Activated CD4-positive, alpha-beta T cell treated with anti-CD3 and anti-CD28 coated beads for 1 hour (primary cell): ENCODE results near the gene GRAMD4.

Source experiments
- DNase-seq: peaks from one replicate; pipeline ENCODE4 v3.0.0-alpha.2; 2020

The GRAMD4 gene

GRCh38 chr22:46727813-46728364, 107.7 kb downstream of the GRAMD4 start:
- no peak for DNase-seq

- no peak for DNase-seq
These were observed 108.3 kb downstream of the GRAMD4 start for GRCh38 chr22:46728470-46728869.
